Suppressor macrophage (primary cell): Measurements from ENCODE around the gene BRF1.

Experiments
- DNase-seq, 4 experiments: peaks; one replicate each; pipeline ENCODE4 v3.0.0-alpha.2; 2020 to 2022

Gene BRF1

GRCh38 chr14:105193916-105194782 is 106.7 kb downstream of the BRF1 start:
- DNase-seq: peak in 1 of 4 experiments; percentile 31

DNA sequence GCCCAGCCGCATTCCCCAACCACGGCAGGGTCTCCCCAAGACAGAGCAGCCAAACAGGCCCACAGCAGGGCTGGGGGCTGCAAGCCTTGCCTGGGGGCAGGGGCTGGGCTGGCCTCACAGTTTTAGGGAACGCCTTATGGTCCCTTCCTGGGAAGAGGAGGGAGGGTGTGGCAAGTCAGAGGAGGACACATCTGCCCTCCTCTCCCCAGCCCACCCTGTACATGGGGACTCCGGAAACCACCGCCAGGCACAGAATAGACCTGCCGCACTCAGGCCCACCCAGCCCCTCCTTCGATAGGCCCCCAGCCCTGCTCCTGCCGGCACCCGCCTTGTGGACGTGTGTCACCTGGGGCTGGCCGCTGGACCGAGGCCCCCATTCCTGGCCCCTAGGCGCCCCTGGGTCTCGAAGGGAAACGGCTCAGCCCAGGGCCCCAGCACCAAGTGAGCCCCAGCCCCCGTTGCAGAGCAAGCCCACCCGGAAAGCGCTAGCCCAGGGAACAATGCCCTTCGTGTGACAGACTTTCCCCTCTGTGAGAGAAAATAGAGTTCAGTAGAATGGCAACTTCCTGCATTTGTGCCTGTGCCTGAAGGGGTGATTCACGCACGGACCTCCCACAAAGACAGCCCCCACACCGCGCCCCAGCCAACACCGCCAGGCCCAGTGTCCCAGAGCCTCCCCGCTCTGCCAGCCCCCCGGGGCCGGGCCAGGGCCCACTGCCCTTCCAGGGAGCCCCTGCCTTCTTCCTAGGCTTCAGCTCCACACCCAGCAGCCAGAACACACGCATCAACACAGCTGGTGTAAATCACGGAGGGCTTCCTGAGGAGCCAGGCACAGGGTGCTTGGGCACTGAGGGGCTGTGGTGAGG is 107.7 kb downstream of the BRF1 start:
- peak; percentile 31 to 60 (median 59) for DNase-seq

DNA sequence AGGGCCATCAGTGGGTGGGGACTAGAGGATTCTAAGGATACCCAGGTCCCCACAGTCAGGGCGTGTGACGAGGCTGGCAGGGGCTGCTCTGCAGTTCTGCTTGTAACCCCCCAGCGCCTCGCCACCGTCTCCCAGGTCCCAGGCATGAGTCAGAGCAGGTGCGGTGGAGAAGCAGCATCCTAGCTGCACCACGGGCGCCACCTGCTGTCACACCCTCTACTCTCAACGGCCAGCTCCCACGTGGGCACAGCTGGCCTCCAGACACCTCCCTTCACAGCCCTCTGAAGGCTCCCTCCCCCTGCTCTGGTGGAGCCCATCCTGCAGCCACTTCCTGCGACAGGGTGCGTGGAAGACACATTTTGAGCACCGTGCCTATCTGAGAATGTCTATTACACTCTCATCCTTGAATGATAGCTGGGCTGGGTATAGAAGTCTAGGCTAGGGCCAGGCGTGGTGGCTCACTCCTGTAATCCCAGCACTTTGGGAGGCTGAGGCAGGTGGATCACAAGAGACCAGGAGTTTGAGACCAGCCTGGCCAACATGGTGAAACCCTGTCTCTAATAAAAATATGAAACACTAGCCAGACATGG is 112.8 kb downstream of the BRF1 start:
- DNase-seq: no peak

GRCh38 chr14:105187116-105187515 is 113.7 kb downstream of the BRF1 start:
- DNase-seq: no peak

DNA sequence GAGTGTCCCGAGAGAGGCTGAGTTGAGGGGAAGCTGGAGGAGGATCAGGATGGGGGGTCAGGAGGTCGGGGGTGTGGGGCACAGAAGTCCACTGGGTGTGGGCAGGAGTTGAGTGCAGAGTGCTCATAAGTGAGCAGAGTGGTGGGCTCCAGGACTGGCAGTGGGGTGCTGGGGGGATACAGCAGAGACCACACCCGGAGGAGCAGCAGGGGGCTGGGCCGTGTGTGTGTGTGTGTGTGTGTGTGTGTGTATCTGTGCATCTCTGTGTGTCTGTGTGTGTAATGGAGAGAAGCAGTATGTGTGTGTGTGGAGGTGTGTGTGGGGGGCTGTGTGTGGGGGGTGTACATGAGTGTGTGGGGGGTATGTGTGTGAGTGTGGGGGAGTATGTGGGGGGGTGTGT is 114.8 kb downstream of the BRF1 start:
- no peak for DNase-seq

DNA sequence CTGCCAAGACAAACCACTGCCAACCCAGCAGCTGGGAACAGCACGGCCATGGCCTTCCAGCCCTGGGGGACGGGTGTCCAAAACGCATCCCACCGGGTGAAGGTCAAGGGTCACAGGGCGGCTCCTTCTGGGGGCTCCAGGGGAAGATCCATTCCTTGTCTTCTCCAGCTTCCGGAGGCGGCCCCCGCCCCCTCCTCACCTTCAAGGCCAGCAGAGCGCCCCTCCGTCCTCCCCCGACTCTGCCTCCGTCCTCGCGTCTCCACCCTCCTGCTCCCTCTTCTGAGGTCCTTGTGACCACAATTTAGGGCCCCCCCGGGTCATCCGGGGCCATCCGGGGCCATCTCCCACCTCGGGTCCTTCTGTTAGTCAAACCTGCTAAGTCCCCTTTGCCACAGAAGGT is 115.8 kb downstream of the BRF1 start:
- no peak for DNase-seq

GRCh38 chr14:105184461-105184860 is 116.3 kb downstream of the BRF1 start:
- no peak for DNase-seq

GRCh38 chr14:105182296-105183020 is 118.3 kb downstream of the BRF1 start:
- peak in 2 of 4 experiments; percentile 29 to 33 for DNase-seq

DNA sequence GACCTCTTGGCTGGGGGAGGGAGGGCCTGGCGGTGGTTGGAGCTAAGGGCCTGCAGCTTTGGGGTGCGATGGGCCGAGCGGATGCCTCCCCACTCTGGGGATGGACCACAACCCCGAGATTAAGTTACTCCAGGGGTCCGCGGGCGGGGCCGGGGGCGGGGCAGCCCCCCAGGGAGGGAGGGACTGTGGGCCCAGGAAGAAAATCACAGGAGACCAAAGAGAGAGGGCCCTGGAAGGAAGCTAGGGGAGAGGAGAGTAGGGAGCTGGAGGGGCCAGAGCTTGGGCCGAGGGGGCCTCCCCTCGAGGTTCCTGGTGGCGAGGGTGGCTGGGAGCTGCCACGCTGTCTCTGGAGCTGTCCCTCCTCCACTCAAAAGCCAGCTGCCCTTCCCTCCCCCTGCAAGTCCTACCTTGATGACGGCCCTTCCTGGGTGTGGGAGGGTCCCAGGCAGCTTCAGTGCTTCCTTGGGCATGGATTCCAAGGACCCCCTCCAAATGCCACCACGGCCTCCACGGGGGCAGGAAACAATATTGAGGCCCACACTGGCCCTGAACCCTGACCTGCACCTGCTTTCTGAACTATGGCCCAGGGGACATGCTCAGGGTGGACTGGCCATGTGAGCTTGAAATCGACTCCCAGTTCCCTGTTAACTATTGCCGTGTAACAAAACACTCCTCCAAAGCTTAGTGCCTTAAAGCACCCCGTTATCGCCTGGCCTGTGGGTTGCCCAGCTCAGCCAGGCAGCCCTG is 119.1 kb downstream of the BRF1 start:
- no peak for DNase-seq

DNA sequence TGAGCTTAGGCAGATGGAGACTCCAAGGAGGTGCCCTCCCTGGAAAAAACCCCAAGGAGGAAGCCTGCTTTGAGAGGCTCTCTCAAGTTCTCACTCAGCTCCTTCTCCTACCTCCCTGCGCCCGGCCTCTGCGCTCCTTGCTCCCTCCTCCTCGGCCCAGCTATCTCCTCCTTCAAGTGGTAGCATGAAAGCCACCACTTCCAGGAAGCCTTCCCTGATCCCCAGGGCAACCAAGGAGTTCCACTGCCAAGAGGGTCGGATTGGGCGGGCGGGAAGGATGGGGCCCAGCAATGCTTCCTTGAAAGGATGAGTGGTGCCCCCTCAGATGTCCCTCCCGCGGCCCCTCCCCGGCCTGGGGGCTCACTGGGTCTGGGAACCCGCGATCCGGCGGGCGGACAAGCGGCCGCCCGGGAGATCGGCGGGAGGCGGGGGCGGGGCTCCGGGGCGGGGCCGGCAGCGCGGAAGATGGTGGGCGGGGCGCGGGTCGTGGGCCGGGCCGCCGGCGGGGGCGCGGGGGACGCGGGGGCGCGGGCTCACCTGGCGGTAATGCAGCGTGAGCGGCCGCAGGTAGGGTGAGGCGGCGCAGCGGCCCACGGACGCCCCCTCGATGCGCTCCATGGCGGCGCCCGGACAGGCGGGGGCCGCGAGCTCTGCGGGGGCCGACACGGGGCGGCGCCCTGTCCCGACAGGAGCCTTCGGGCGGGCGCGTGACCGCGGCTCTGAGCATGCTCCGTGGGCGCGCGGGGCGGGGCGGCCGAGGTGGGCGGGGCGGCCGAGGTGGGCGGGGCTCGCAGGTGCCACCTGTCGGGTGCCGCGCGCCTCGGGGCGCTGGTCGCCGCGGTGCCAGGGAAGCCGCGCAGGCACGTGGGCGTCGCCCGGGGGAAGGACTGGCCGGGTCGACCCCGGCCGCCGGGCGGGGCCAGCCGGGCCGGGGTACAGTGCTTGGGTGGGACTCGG is 119.9 kb downstream of the BRF1 start, which contains the start of gene NUDT14:
Gene NUDT14, minus strand, starts transcription at position 721 of the 957 bp plus-strand sequence. Its CDS starts 103 bp downstream, at position 618.
- peak; percentile 51 to 88 (median 72) for DNase-seq

- no peak for DNase-seq
Measured at GRCh38 chr14:105179191-105179590, 121.6 kb downstream of the BRF1 start.

DNA sequence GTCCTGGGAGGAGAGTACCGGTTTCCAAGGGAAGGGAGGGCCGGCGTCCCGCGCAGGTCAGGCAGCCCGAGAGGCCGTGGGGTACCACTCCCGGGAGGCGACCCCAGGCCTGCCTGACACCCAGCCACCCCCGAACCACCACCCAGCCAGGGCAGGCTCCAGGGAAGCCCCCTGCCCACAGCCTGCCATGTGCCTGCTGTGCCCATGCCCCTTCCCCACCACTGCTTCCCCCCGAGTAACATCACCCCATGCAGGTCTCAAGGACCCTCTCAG is 122.0 kb downstream of the BRF1 start:
- no peak for DNase-seq

GRCh38 chr14:105178069-105178867 is 122.5 kb downstream of the BRF1 start:
- no peak for DNase-seq

- no peak for DNase-seq
Measured at GRCh38 chr14:105177082-105177481, 123.7 kb downstream of the BRF1 start.

DNA sequence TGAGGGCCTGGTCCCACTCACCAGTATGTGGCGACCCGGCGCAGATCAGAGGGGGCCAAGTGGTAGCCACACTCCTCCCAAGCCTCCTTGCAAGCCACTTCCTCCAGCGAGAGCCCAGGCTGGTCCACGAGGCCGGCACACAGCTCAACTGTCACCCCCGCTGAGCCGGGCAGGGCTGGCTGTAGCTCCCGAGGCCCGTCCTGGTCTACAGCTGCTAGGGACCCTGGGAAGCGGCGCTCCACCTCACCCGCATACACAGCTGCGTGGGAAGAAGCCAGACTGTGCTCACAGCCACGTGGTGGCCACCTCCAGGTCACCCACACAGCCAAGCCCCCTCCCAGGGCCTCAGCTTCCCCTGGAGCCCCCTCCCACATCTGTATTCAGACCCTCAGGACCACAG is 124.3 kb downstream of the BRF1 start:
- peak in 1 of 4 experiments; percentile 30 for DNase-seq

GRCh38 chr14:105173901-105174894 is 126.6 kb downstream of the BRF1 start:
- DNase-seq: peak in 3 of 4 experiments; percentile 15 to 50 (median 38)

DNA sequence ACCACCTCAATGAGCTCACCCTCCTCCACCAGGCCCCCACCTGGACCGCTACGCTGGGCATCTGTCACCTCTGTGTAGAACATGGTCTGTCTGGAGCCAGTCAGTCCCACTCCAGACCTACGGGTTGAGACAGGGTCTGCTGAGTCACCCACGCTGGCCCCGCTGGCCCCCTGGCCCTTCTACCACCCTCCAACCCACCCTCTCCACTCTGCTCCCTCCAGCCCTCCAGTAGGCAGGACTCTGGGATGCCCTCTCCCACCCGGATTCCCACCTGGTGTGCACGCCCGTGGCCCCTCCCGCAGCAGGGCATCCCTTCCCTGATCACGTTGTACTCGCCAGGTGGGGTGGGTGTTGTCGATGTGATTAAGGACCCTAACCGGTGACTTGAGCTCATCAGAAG is 127.7 kb downstream of the BRF1 start:
- DNase-seq: no peak

GRCh38 chr14:105172476-105172875 is 128.3 kb downstream of the BRF1 start:
- DNase-seq: no peak
